Hindlimb muscle (tissue), 1 donor: ENCODE data around the gene GRHL3. TPM values are rescaled to one million over a fixed set of nuclear protein-coding genes. Genes with fewer than 3 reads are reported as not detected.

ENCODE experiments used
- DNase-seq: peaks from one replicate; pipeline ENCODE4 v3.0.0-alpha.2; 2013
- polyA plus RNA-seq: library from polyadenylated mRNA; unstranded; fragments of 120-200 nt; gene quantifications from one replicate; pipeline ENCODE4 v1.2.1, GENCODE V29; 2013; ENCODE audit not compliant: insufficient read length

GRHL3 gene
- polyA plus RNA-seq, 1 donor = 0.68 TPM

GRCh38 chr1:24374891-24375786 is 56.0 kb downstream of the GRHL3 start:
- no peak for DNase-seq

DNA sequence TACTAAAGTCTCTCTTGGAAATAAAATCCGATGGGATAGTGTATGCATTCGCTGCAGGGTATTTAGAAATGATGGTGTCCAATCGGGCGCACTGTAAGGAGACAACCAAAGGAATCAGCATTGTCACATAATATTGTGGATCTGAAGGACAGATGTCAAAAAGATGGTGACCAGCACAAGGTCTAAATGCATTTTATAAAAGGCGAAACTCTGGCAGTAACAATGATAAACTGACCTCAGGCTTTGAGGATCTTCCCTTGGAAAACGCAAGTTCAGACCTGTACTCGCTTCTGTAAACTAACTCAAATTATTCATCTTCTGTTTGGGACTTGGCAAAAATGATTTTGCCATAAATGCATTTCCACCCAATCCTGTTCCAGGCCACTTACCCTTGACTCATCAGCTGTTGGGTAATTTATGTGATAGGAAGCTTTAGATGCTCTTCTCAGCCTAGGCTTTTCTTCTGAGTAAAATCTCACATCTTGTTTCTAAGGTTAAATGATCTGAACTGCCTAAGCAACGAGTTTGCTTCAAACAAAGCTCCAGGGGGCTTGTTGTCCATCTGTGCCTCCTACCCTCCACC is 60.7 kb downstream of the GRHL3 start:
- no peak for DNase-seq

- DNase-seq = no peak
These were observed 61.4 kb downstream of the GRHL3 start for GRCh38 chr1:24380508-24380907.

DNA sequence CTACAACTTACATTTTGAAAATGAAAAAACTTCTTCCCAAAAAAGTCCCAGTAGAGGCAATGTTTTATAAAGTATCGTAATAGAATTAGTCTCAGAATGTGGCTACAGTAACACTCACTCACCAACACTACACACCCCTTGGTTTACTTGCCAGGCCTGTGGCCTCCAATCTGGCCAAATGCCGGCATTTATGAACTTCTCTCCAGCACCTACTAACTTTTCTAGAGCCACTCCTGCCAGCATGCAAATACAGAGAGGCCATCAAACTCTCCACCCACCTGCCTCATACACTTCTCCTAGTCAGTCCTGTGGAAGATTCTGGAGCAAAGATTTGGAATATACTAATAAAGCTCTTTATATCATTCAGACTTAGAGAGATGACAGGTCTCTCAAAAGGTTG is 62.1 kb downstream of the GRHL3 start:
- DNase-seq = no peak

- no peak for DNase-seq
These were observed 63.0 kb downstream of the GRHL3 start for GRCh38 chr1:24382165-24382577.

DNA sequence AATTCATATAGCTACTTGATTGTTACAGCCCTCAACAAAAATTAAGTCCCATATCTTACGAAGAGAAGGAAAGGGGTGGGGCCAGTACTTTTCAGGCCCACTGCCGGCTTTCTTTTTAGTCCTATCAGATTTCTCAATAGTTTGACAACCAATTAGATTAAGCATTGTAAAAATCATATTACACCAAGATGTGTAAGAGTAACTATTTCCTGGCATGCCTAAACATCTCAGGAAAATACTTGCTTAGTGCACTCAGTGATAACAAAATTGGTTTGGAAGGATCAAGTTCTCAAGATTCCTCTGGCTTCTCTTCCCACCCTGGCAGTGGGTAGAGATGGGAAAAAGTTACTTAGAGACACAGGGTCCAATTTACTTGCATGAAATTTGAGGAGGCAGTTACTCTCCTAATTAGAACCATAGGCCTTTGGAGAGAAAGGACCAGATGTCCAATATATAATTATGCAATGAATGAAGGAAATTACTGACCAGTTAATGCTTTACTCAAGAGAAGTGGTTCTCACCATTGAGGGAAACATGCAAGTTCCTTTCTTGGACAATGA is 64.3 kb downstream of the GRHL3 start:
- no peak for DNase-seq

GRCh38 chr1:24384251-24385090 is 65.3 kb downstream of the GRHL3 start:
- no peak for DNase-seq

- DNase-seq = no peak
These were observed 66.2 kb downstream of the GRHL3 start for GRCh38 chr1:24385160-24385940.

DNA sequence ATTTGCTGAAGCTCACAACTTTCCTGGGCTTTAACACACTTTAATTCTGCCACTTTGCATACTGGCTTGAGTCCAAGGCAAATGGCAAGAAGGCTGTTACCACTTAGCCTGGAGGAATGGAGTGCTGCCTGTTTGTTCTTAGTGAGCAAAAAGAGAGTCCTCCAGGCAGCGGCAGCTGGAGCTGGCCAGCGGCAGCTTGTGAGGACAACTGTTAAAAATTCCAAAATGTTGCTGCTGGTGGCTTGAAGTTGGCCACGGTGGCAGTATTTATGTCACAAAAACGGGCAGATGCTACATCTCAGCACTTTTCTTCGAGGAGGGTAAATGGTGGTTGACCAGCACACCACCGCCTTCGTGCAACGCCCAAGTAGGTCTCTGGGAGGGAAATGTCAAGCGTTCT is 67.1 kb downstream of the GRHL3 start:
- no peak for DNase-seq

DNA sequence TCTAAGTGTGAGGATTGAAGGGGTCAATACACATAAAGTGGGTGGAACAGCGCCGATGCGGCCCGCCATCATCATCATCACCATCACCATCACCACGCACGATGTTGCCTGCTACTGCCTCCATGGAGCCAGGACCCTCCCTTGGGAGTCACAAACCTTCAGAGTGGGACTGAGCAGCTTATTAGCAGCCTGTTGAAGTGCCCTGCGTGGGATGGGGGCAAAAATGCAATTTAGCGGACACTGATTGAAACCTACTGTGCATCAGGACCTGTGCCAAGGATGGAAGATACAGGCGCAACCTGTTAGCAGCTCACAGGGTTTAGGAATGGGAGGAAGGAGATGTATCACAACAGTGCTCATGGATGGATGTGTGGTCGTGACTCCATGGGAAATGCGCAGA is 67.8 kb downstream of the GRHL3 start:
- no peak for DNase-seq

- no peak for DNase-seq
These were observed 68.5 kb downstream of the GRHL3 start for GRCh38 chr1:24387636-24388175.

DNA sequence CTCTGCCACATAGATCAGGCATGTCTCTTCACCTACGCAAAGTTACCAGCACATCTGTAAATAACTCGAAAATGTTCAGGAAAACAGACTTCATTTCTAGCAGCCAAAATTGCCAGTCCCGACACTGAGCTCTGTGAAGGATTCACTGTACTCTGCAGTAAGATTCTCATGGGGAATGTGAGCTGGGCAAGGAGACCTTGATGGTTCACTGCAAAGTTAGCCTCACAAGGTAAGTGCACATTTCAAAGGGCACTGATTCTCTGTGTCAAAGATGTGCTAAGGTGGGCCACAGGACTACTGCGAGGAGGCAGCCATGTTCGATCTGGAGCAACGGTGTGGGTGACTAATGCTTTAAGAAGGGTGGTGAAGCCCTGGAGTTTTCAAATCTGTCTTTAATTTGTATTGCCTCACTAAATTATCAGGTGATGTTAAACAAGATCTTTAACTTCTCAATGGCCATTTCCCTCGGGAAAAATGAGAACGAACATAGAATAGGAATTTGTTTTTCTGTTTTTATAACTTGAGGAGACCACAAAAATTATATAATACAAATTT is 69.3 kb downstream of the GRHL3 start:
- no peak for DNase-seq

DNA sequence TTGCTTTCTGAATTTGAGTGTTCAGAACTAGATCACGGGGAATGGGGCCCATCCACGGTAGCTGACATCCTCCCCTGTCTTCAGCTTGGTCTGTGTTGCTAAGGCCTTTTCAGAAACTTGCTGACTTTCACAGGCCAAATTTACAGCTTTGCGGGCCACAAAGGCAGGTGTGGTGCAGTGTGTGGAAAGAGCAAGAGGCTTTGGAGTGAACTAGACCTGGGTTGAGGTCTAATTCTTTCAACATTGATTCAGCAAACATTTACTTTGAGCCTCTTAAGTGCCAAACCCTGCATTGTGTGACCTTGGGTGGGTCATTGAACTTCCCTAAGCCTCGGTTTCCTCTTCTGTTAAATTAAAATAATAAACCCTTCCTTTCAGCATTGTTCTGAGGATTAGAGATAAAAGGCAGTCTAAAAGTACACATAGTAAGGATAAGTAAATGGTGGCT is 70.1 kb downstream of the GRHL3 start:
- no peak for DNase-seq

DNA sequence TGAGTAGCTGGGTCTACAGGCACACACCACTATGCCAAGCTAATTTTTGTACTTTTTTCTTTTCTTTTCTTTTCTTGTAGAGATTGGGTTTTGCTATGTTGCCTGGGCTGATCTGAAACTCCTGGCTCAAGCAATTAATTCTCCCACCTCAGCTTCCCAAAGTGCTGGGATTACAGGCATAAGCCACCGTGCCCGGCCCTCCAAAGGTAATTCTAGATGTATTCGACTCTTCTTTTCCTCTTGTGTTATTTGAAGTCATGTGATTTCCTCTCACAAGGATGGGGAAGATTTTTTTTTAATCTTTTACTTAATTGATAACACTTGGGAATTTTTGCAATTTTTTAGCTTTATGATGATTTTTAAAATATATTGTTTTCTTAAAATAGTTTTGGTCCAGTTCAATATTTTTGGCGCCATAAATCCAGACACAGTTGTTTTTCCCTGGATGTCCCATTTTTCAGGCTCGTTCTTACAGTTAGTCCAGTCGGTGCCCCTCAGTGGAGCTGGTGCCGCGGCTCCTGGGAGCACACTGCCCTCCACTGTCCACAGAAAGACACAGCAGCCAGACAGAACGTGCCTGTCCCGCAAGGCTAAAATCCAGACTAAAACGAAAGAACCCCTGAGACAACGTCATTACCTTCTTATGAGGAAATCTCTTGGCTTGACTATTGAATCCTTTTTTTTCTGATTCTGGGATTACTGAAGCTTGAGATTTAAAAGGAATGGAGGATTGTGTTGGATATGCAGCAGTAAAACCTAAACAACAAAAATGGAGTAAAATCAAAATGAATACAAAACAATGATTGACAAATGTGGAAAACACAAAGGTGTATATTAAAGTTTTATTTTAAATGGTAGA is 72.0 kb downstream of the GRHL3 start:
- DNase-seq = peak; percentile 69

DNA sequence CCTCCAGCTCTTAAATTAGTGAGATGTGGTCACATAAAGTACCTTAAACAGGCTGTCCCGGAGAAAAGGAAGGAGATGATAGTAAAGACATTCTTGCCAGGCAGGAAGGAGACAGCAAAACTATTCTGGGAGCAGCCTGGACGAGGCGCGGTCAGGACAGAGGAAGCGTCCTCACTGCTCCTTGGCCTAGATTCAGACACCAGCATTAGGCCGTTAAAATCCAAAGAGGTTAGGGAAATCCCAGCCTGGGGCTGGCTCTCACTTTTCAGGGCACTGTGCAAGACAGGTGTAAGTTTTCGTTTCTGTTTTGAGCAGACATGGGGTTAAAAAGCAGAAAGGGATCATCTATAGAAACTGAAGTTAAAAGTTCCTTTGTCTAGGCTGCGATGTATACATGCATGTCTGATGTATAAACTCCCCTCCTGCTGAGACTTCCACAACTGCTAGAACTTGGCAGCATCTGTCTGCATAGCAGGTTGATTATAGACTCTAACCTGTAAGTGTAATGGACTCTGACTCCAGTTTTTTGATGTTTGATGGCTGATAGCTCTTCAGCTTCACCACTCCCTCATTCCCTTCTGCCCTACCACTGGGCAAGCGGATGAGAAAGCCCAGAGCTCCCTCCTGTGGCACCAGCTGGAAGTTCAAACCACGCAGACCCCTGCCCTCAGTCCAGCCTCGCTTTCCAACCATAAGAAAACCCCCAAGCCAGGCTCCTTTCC is 72.9 kb downstream of the GRHL3 start:
- DNase-seq = no peak

- no peak for DNase-seq
These were observed 73.4 kb downstream of the GRHL3 start for GRCh38 chr1:24392604-24392946.

- no peak for DNase-seq
These were observed 74.0 kb downstream of the GRHL3 start for GRCh38 chr1:24392982-24393650.

GRCh38 chr1:24393892-24394291 is 74.7 kb downstream of the GRHL3 start:
- no peak for DNase-seq

GRCh38 chr1:24400065-24400464 is 80.9 kb downstream of the GRHL3 start:
- DNase-seq = no peak
